ENCODE results near the gene PKHD1.

Gene PKHD1

GRCh38 chr6:51887859-51888258 lies 199.6 kb downstream of the PKHD1 start:
- H3K79me2 ChIP-seq (ENCODE audit: insufficient read depth, low read length) = no peaks in the 10 kb centered on the region
- H3K27ac ChIP-seq (ENCODE audit: low read depth, low read length, poor library complexity, severe bottlenecking) = no peak overlapping the region
- no peak for TF ChIP-seq CTCF (IDR thresholded peaks at IDR 0.05; ENCODE audit: low read length)
- H4K20me1 ChIP-seq (ENCODE audit: insufficient read depth, low read length) = no peaks in the 10 kb centered on the region
- H3K9ac ChIP-seq (ENCODE audit: low read length) = no peak overlapping the region
- H3K27me3 ChIP-seq (ENCODE audit: insufficient read depth, low read length) = no peaks in the 10 kb centered on the region
- no peaks in the 10 kb centered on the region for H3K4me1 ChIP-seq (ENCODE audit: insufficient read depth, low read length, severe bottlenecking)
- no peaks in the 10 kb centered on the region for H3K9me2 ChIP-seq (ENCODE audit: low read depth, low read length)
- H3K4me2 ChIP-seq (ENCODE audit: low read length) = no peak overlapping the region
- no peaks in the 10 kb centered on the region for H3K9me3 ChIP-seq (ENCODE audit: low read length)
- H3F3A ChIP-seq (ENCODE audit: insufficient read depth, low read length) = no peaks in the 10 kb centered on the region
- no peak overlapping the region for H3K4me3 ChIP-seq (ENCODE audit: low read depth, low read length, poor library complexity, severe bottlenecking)
- no peak overlapping the region for H2AFZ ChIP-seq (ENCODE audit: low read length)
- no peaks in the 10 kb centered on the region for H3K36me3 ChIP-seq (ENCODE audit: insufficient read depth, low read length)

- Histone ChIP-seq H3K27me3 (ENCODE audit: insufficient read depth, low read length) (no peaks in the 10 kb centered on the region), H2AFZ (ENCODE audit: low read length) (no peak overlapping the region), H4K20me1 (ENCODE audit: insufficient read depth, low read length) (no peaks in the 10 kb centered on the region), H3K9me2 (ENCODE audit: low read depth, low read length) (no peaks in the 10 kb centered on the region), H3K4me2 (ENCODE audit: low read length) (no peak overlapping the region), H3K79me2 (ENCODE audit: insufficient read depth, low read length) (no peaks in the 10 kb centered on the region), H3K36me3 (ENCODE audit: insufficient read depth, low read length) (no peaks in the 10 kb centered on the region), H3K9ac (ENCODE audit: low read length) (no peak overlapping the region), H3K9me3 (ENCODE audit: low read length) (no peaks in the 10 kb centered on the region), H3F3A (ENCODE audit: insufficient read depth, low read length) (no peaks in the 10 kb centered on the region), H3K4me3 (ENCODE audit: low read depth, low read length, poor library complexity, severe bottlenecking) (no peak overlapping the region), H3K27ac (ENCODE audit: low read depth, low read length, poor library complexity, severe bottlenecking) (no peak overlapping the region), H3K4me1 (ENCODE audit: insufficient read depth, low read length, severe bottlenecking) (no peaks in the 10 kb centered on the region)
- TF ChIP-seq CTCF (IDR thresholded peaks at IDR 0.05; ENCODE audit: low read length) (no peak), EZH2 (IDR thresholded peaks at IDR 0.05; ENCODE audit: borderline replicate concordance, low read length) (no peak)
These were observed 201.5 kb downstream of the PKHD1 start for GRCh38 chr6:51885957-51886356.

- H3K4me3 ChIP-seq (ENCODE audit: low read depth, low read length, poor library complexity, severe bottlenecking) = no peak overlapping the region
- no peaks in the 10 kb centered on the region for H4K20me1 ChIP-seq (ENCODE audit: insufficient read depth, low read length)
- H3K9me2 ChIP-seq (ENCODE audit: low read depth, low read length) = no peaks in the 10 kb centered on the region
- no peaks in the 10 kb centered on the region for H3K36me3 ChIP-seq (ENCODE audit: insufficient read depth, low read length)
- no peaks in the 10 kb centered on the region for H3K9me3 ChIP-seq (ENCODE audit: low read length)
- no peaks in the 10 kb centered on the region for H3F3A ChIP-seq (ENCODE audit: insufficient read depth, low read length)
- no peaks in the 10 kb centered on the region for H3K4me1 ChIP-seq (ENCODE audit: insufficient read depth, low read length, severe bottlenecking)
- no peak overlapping the region for H2AFZ ChIP-seq (ENCODE audit: low read length)
- TF ChIP-seq EZH2 (IDR thresholded peaks at IDR 0.05; ENCODE audit: borderline replicate concordance, low read length) (no peak), CTCF (IDR thresholded peaks at IDR 0.05; ENCODE audit: low read length) (no peak)
- no peak overlapping the region for H3K9ac ChIP-seq (ENCODE audit: low read length)
- no peak overlapping the region for H3K4me2 ChIP-seq (ENCODE audit: low read length)
- no peaks in the 10 kb centered on the region for H3K79me2 ChIP-seq (ENCODE audit: insufficient read depth, low read length)
- no peak overlapping the region for H3K27ac ChIP-seq (ENCODE audit: low read depth, low read length, poor library complexity, severe bottlenecking)
- H3K27me3 ChIP-seq (ENCODE audit: insufficient read depth, low read length) = no peaks in the 10 kb centered on the region
These were observed 218.6 kb downstream of the PKHD1 start for GRCh38 chr6:51868591-51869355.

Measured in OCI-LY1 (cell line).